Measurements from ENCODE around the gene GNB1.

GRCh38 chr1:1779691-1780597 lies 110.9 kb downstream of the GNB1 start:
- TF ChIP-seq CTCF (IDR thresholded peaks at IDR 0.05) (no peak), POLR2A (IDR thresholded peaks at IDR 0.05) (no peak), POLR2AphosphoS5 (IDR thresholded peaks at IDR 0.05) (peak in 3 of 4 donors; percentile 14 to 20 (median 19)), EP300 (IDR thresholded peaks at IDR 0.05) (no peak)

All from sigmoid colon (tissue), 4 donors.